Activated CD4-positive, alpha-beta T cell treated with anti-CD3 and anti-CD28 coated beads, Interleukin-10, Interleukin-2, amounts not matched to agents 100 ng/mL and 50 ng/mL, durations not matched to agents 16 hours and 8 hours (primary cell): ENCODE data around the gene KCNIP4.
"Not testable (repeated sequence)": the region's sequence is repeated elsewhere in the genome, so short reads cannot be mapped to it uniquely, and the experiment has no call there.

Source experiments
- DNase-seq: peaks from one replicate; pipeline ENCODE4 v3.0.0-alpha.2; 2020

Gene KCNIP4

GRCh38 chr4:21948347-21949072 is at the start of gene KCNIP4:
KCNIP4 (minus strand) TSS chr4:21948772.
- peak; percentile 2 for DNase-seq

GRCh38 chr4:21996618-21997017 is 48.0 kb upstream of the KCNIP4 start:
- DNase-seq, result not testable (repeated sequence)

GRCh38 chr4:21992330-21992729 is 43.8 kb upstream of the KCNIP4 start:
- DNase-seq, result no peak

- DNase-seq, result no peak
These were observed 43.0 kb upstream of the KCNIP4 start for GRCh38 chr4:21991562-21991961.

- no peak for DNase-seq
These were observed 42.5 kb upstream of the KCNIP4 start for GRCh38 chr4:21991050-21991449.

- no peak for DNase-seq
These were observed 40.8 kb upstream of the KCNIP4 start for GRCh38 chr4:21989351-21989750.

- no peak for DNase-seq
These were observed 37.7 kb upstream of the KCNIP4 start for GRCh38 chr4:21986307-21986706.

GRCh38 chr4:21982087-21982486 is 33.5 kb upstream of the KCNIP4 start:
- no peak for DNase-seq

- DNase-seq, result no peak
These were observed 30.6 kb upstream of the KCNIP4 start for GRCh38 chr4:21979196-21979595.

- no peak for DNase-seq
These were observed 27.6 kb upstream of the KCNIP4 start for GRCh38 chr4:21976166-21976565.

- DNase-seq, result no peak
These were observed 25.3 kb upstream of the KCNIP4 start for GRCh38 chr4:21973850-21974249.

GRCh38 chr4:21964762-21965319 is 16.3 kb upstream of the KCNIP4 start:
- DNase-seq, result no peak

GRCh38 chr4:21962691-21963090 is 14.1 kb upstream of the KCNIP4 start:
- DNase-seq, result no peak

GRCh38 chr4:21960793-21961192 is 12.2 kb upstream of the KCNIP4 start:
- no peak for DNase-seq

GRCh38 chr4:21954916-21955315 is 6.3 kb upstream of the KCNIP4 start:
- no peak for DNase-seq

GRCh38 chr4:21953653-21954052 is 5.1 kb upstream of the KCNIP4 start:
- DNase-seq, result no peak

- DNase-seq, result no peak
These were observed 4.0 kb upstream of the KCNIP4 start for GRCh38 chr4:21952549-21952948.

- no peak for DNase-seq
These were observed 493 bp upstream of the KCNIP4 start for GRCh38 chr4:21949073-21949457.

GRCh38 chr4:21947791-21948346 is 703 bp downstream of the KCNIP4 start:
- DNase-seq, result no peak

GRCh38 chr4:21946858-21947257 is 1.7 kb downstream of the KCNIP4 start:
- no peak for DNase-seq

GRCh38 chr4:21921526-21922180 is 26.9 kb downstream of the KCNIP4 start:
- DNase-seq, result no peak

GRCh38 chr4:21915761-21916160 is 32.8 kb downstream of the KCNIP4 start:
- DNase-seq, result no peak

- no peak for DNase-seq
These were observed 46.7 kb downstream of the KCNIP4 start for GRCh38 chr4:21901831-21902230.

- no peak for DNase-seq
These were observed 47.3 kb downstream of the KCNIP4 start for GRCh38 chr4:21901281-21901680.
